SK-N-SH (cell line): ENCODE data around the gene TTC9. TPM values are rescaled to one million over a fixed set of nuclear protein-coding genes. Genes with fewer than 3 reads are reported as not detected.

Experiments
- CTCF ChIA-PET: fragments of 300-600, 350-600 bp; formaldehyde crosslinking; extraction: SDS; loops from one replicate; lab custom pipeline; 2021; lab: Yijun Ruan, JAX
- POLR2A ChIA-PET: fragments of 350-600 bp; sonication (Branson Sonifier 250); formaldehyde crosslinking; extraction: SDS; loops from one replicate; lab custom pipeline; 2020; ENCODE audit warnings: antibody characterized with exemption, inconsistent platforms; lab: Yijun Ruan, JAX
- DNase-seq: peaks from one replicate; pipeline ENCODE4 v3.0.0; 2012
- H2AFZ ChIP-seq: fragments of 200-600 bp; sonication (generic); 2 replicates; pipeline ENCODE4 v1.8.1; 2016; ENCODE audit warnings: antibody characterized with exemption, mild to moderate bottlenecking, low read depth
- H3F3A ChIP-seq: fragments of 200-600 bp; sonication (generic); replicated peaks from 2 replicates; pipeline ENCODE3; 2016; ENCODE audit warnings: antibody characterized with exemption, mild to moderate bottlenecking; ENCODE audit not compliant: insufficient read depth
- H3K27ac ChIP-seq, 2 experiments: fragments of 200-500 bp in 1 of 2; fragments of 200-600 bp in 1 of 2; sonication (Bioruptor generic) in 1 of 2; sonication (generic), shearing (Covaris generic) in 1 of 2; 2 replicates each; pipeline versions ENCODE4 v1.5.1 to v1.6.1; 2014 to 2016; ENCODE audit warnings: low read depth in 2 of 2, inconsistent platforms in 1 of 2, low read length in 1 of 2, mild to moderate bottlenecking in 1 of 2, mixed read lengths in 1 of 2
- H3K27me3 ChIP-seq: fragments of 200-600 bp; sonication (generic), shearing (Covaris generic); 2 replicates; pipeline ENCODE4 v1.6.1; 2016; ENCODE audit warnings: mixed run types; ENCODE audit not compliant: insufficient read depth
- H3K36me3 ChIP-seq, 2 experiments: fragments of 200-500 bp in 1 of 2; fragments of 200-600 bp in 1 of 2; sonication (Bioruptor generic) in 1 of 2; sonication (generic) in 1 of 2; replicated peaks in 1 of 2; 2 replicates each; pipeline versions ENCODE3 to v1.5.1; 2014 to 2016; ENCODE audit warnings: low read length in 1 of 2, mild to moderate bottlenecking in 1 of 2; ENCODE audit not compliant: insufficient read depth in 2 of 2, control insufficient read depth in 1 of 2
- H3K4me1 ChIP-seq, 2 experiments: fragments of 200-500 bp in 1 of 2; fragments of 200-600 bp in 1 of 2; sonication (Bioruptor generic) in 1 of 2; sonication (generic), shearing (Covaris generic) in 1 of 2; 2 replicates each; pipeline versions ENCODE4 v1.5.1 to v1.6.1; 2014 to 2016; ENCODE audit warnings: low read depth in 1 of 2, low read length in 1 of 2, mixed run types in 1 of 2; ENCODE audit not compliant: insufficient read depth in 2 of 2, control insufficient read depth in 1 of 2
- H3K4me2 ChIP-seq: fragments of 200-600 bp; sonication (generic), shearing (Covaris generic); 2 replicates; pipeline ENCODE4 v1.6.1; 2017; ENCODE audit warnings: mixed run types
- H3K4me3 ChIP-seq, 2 experiments: fragments of 200-500 bp in 1 of 2; fragments of 200-600 bp in 1 of 2; sonication (Bioruptor generic) in 1 of 2; sonication (generic), shearing (Covaris generic) in 1 of 2; 2 replicates each; pipeline versions ENCODE4 v1.5.1 to v1.8.1; 2014 to 2016; ENCODE audit warnings: low read depth in 2 of 2, inconsistent platforms in 1 of 2, low read length in 1 of 2, mild to moderate bottlenecking in 1 of 2, mixed read lengths in 1 of 2, moderate library complexity in 1 of 2
- H3K79me2 ChIP-seq: fragments of 200-600 bp; sonication (generic); 2 replicates; pipeline ENCODE4 v1.8.1; 2017; ENCODE audit warnings: mild to moderate bottlenecking; ENCODE audit not compliant: insufficient read depth
- H3K9ac ChIP-seq: fragments of 200-600 bp; sonication (generic); 2 replicates; pipeline ENCODE4 v1.6.1; 2017; ENCODE audit warnings: mixed run types
- H3K9me2 ChIP-seq: fragments of 200-600 bp; sonication (generic); 2 replicates; pipeline ENCODE4 v1.6.1; 2017; ENCODE audit warnings: mixed run types
- H3K9me3 ChIP-seq: fragments of 200-600 bp; sonication (generic); 2 replicates; pipeline ENCODE4 v1.6.1; 2017; ENCODE audit warnings: mixed run types, mild to moderate bottlenecking, moderate library complexity
- H4K20me1 ChIP-seq: fragments of 200-600 bp; sonication (generic); 2 replicates; pipeline ENCODE4 v1.6.1; 2017; ENCODE audit warnings: mild to moderate bottlenecking, mixed run types; ENCODE audit not compliant: insufficient read depth
- CHD2 ChIP-seq: fragments of 150-350 bp; IDR thresholded peaks from 2 replicates; pipeline ENCODE4 v1.6.1; 2018; ENCODE audit warnings: low read length; ENCODE audit not compliant: partially characterized antibody
- ELF1 ChIP-seq: IDR thresholded peaks from 2 replicates; pipeline ENCODE4 v1.4.0; 2012
- EP300 ChIP-seq, 2 experiments: IDR thresholded peaks; 2 replicates each; pipeline versions ENCODE4 v1.4.0 to v1.6.1; 2012; ENCODE audit warnings: borderline replicate concordance in 1 of 2, low read depth in 1 of 2, low read length in 1 of 2
- FOXJ3 ChIP-seq: sonication (generic); formaldehyde crosslinking; IDR thresholded peaks from 2 replicates; pipeline ENCODE4 v1.5.1; 2020; ENCODE audit warnings: mild to moderate bottlenecking, missing genetic modification reagents
- FOXM1 ChIP-seq: IDR thresholded peaks from 2 replicates; pipeline ENCODE4 v1.4.0; 2012; ENCODE audit warnings: low read depth, mild to moderate bottlenecking
- GATA2 ChIP-seq: sonication (generic); formaldehyde crosslinking; IDR thresholded peaks from 2 replicates; pipeline ENCODE4 v1.5.0; 2020; ENCODE audit warnings: mild to moderate bottlenecking, missing genetic modification reagents
- MAX ChIP-seq: IDR thresholded peaks from 2 replicates; pipeline ENCODE4 v1.4.0; 2012; ENCODE audit warnings: low read depth
- MEF2A ChIP-seq: IDR thresholded peaks from 2 replicates; pipeline ENCODE4 v1.4.0; 2012; ENCODE audit warnings: low read depth, borderline replicate concordance
- RCOR1 ChIP-seq: fragments of 150-350 bp; IDR thresholded peaks from 2 replicates; pipeline ENCODE4 v1.6.1; 2017; ENCODE audit warnings: antibody characterized with exemption, low read length
- REST ChIP-seq: IDR thresholded peaks from 2 replicates; pipeline ENCODE4 v1.6.1; 2012; ENCODE audit warnings: mild to moderate bottlenecking, low read depth, low read length, moderate library complexity
- RFX5 ChIP-seq: IDR thresholded peaks from 2 replicates; pipeline ENCODE4 v1.6.1; 2012; ENCODE audit warnings: mild to moderate bottlenecking, improper control_type of control experiment, low read length
- RXRA ChIP-seq: IDR thresholded peaks from 2 replicates; pipeline ENCODE4 v1.4.0; 2012; ENCODE audit warnings: low read depth, mild to moderate bottlenecking, borderline replicate concordance
- TAF1 ChIP-seq: IDR thresholded peaks from 2 replicates; pipeline ENCODE4 v1.6.1; 2012; ENCODE audit warnings: low read depth, mild to moderate bottlenecking, low read length, moderate library complexity, borderline replicate concordance
- USF2 ChIP-seq: fragments of 150-350 bp; IDR thresholded peaks from 2 replicates; pipeline ENCODE4 v1.6.1; 2017; ENCODE audit warnings: antibody characterized with exemption, low read length, low read depth, borderline replicate concordance
- YY1 ChIP-seq: IDR thresholded peaks from 2 replicates; pipeline ENCODE4 v1.4.0; 2012; ENCODE audit warnings: low read depth, mild to moderate bottlenecking
- ZBTB33 ChIP-seq: IDR thresholded peaks from 2 replicates; pipeline ENCODE4 v1.4.0; 2012; ENCODE audit warnings: low read depth, borderline replicate concordance
- WGBS: methylation state at CpG from one replicate; pipeline ENCODE4 v1.1.6; 2017; ENCODE audit warnings: low lambda C conversion rate; 5-methylcytosine and 5-hydroxymethylcytosine counted together
- polyA plus RNA-seq, 3 experiments: library from polyadenylated mRNA; depleted of rRNA; stranded (reverse); fragments of >200 nt; gene quantifications; 2 replicates each; pipeline ENCODE4 v1.2.3, GENCODE V29; 2012

The TTC9 gene
- polyA plus RNA-seq, 1 of the 3 experiments (the other 2 are of a cell fraction): 0.33 TPM

GRCh38 chr14:70680748-70681147 lies 39.0 kb downstream of the TTC9 start:
- no peak overlapping the region for H3K9ac ChIP-seq
- no peaks in the 10 kb centered on the region for H3K27me3 ChIP-seq
- WGBS: 76% methylated on average over 2 of the region's 2 CpGs
- no peaks in the 10 kb centered on the region for H3K79me2 ChIP-seq
- no peaks in the 10 kb centered on the region for H3K36me3 ChIP-seq
- TF ChIP-seq CHD2 (no peak), ELF1 (no peak), ZBTB33 (no peak), MEF2A (no peak), USF2 (no peak), EP300 (IDR thresholded peaks at IDR 0.05; ENCODE audit: borderline replicate concordance in 1 of 2, low read depth in 1 of 2, low read length in 1 of 2) (no peak), TAF1 (no peak), FOXM1 (no peak), RFX5 (no peak), MAX (no peak), REST (no peak), FOXJ3 (CRISPR knock-in tag) (no peak), YY1 (no peak), RXRA (no peak), GATA2 (CRISPR knock-in tag) (no peak), RCOR1 (no peak)
- H3K4me2 ChIP-seq: no peak overlapping the region
- H3F3A ChIP-seq: no peaks in the 10 kb centered on the region
- CTCF ChIA-PET: no interaction called here
- H3K9me3 ChIP-seq: no peaks in the 10 kb centered on the region
- H3K4me1 ChIP-seq: no peaks in the 10 kb centered on the region; a peak in 1 of 4 replicates
- no peak overlapping the region for H3K4me3 ChIP-seq
- no peak overlapping the region for H2AFZ ChIP-seq
- POLR2A ChIA-PET: no interaction called here
- no peak for DNase-seq
- H3K27ac ChIP-seq: no peak overlapping the region
- H4K20me1 ChIP-seq: no peaks in the 10 kb centered on the region
- H3K9me2 ChIP-seq: no peaks in the 10 kb centered on the region
